Panc1 (cell line): ENCODE measurements around the gene MAPT. TPM values are rescaled to one million over a fixed set of nuclear protein-coding genes. Genes with fewer than 3 reads are reported as not detected.

Source experiments
- ATAC-seq: fragments of 200-7000 bp; cut with Tn5 transposase; 2 replicates; pipeline ENCODE4 v1.9.1; 2020; ENCODE audit warnings: mild to moderate bottlenecking, moderate library complexity
- BruUV-seq: library from RNA; stranded (reverse); fragments of 400-500 nt; replicated peaks from 2 replicates; lab custom pipeline; 2021; lab: Mats Ljungman, UMichigan
- CTCF ChIA-PET: fragments of 300-600 bp; sonication (Branson Sonifier 250); formaldehyde crosslinking; loops from one replicate; lab custom pipeline; 2022; ENCODE audit warnings: antibody characterized with exemption; lab: Charles Lee
- POLR2A ChIA-PET: fragments of 300-600 bp; sonication (Branson Sonifier 250); formaldehyde crosslinking; loops from one replicate; lab custom pipeline; 2022; ENCODE audit warnings: antibody characterized with exemption; lab: Charles Lee
- DNase-seq: peaks from one replicate; pipeline ENCODE4 v3.0.0-alpha.2; 2010; ENCODE audit warnings: low read depth, low spot score
- H3K27ac ChIP-seq: 2 replicates; pipeline ENCODE4 v1.5.1; 2011; ENCODE audit warnings: mild to moderate bottlenecking, low read length, inconsistent platforms
- H3K27me3 ChIP-seq: fragments of 200-500 bp; sonication (Bioruptor generic); 2 replicates; pipeline ENCODE4 v1.6.0; 2014; ENCODE audit warnings: low read length, inconsistent platforms; ENCODE audit not compliant: control insufficient read depth, insufficient read depth
- H3K36me3 ChIP-seq: fragments of 200-500 bp; sonication (Bioruptor generic); 2 replicates; pipeline ENCODE4 v1.5.1; 2014; ENCODE audit warnings: inconsistent platforms, mild to moderate bottlenecking, low read length, moderate library complexity; ENCODE audit not compliant: control insufficient read depth, insufficient read depth
- H3K4me1 ChIP-seq: 2 replicates; pipeline ENCODE4 v1.5.1; 2011; ENCODE audit warnings: inconsistent platforms, mild to moderate bottlenecking, low read length, moderate library complexity; ENCODE audit not compliant: control insufficient read depth, insufficient read depth
- H3K4me3 ChIP-seq, 2 experiments: 2 replicates each; pipeline ENCODE4 v1.5.1; 2011 to 2012; ENCODE audit warnings: low read depth in 2 of 2, low read length in 2 of 2, mild to moderate bottlenecking in 2 of 2, inconsistent platforms in 1 of 2, moderate library complexity in 1 of 2
- H3K9me3 ChIP-seq: fragments of 200-500 bp; sonication (Bioruptor generic); 2 replicates; pipeline ENCODE4 v1.5.1; 2014; ENCODE audit warnings: low read depth, mild to moderate bottlenecking, inconsistent platforms, low read length, moderate library complexity; ENCODE audit not compliant: control insufficient read depth, insufficient read depth
- POLR2AphosphoS5 ChIP-seq: IDR thresholded peaks from 2 replicates; pipeline ENCODE4 v1.6.1; 2012; ENCODE audit warnings: mild to moderate bottlenecking, low read depth, low read length, moderate library complexity
- SIN3A ChIP-seq: IDR thresholded peaks from 2 replicates; pipeline ENCODE4 v1.6.1; 2012; ENCODE audit warnings: low read depth, mild to moderate bottlenecking, low read length, moderate library complexity, borderline replicate concordance; ENCODE audit not compliant: insufficient read depth
- TCF7L2 ChIP-seq: IDR thresholded peaks from 2 replicates; pipeline ENCODE4 v1.6.1; 2011; ENCODE audit warnings: mild to moderate bottlenecking, low read depth, low read length, inconsistent platforms
- in situ Hi-C: cut with HindIII; loops from 2 replicates; pipeline ENCODE4 v1.10.0; 2016; ENCODE audit warnings: low sequenced_read_pairs, low pct_unique_long_range_greater_than_20kb
- intact Hi-C: fragments of 100-400 bp; cut with micrococcal nuclease; formaldehyde crosslinking; loops from one replicate; pipeline ENCODE4 v1.10.0; 2022; ENCODE audit not compliant: unreplicated experiment
- total RNA-seq: library from RNA; stranded (reverse); gene quantifications from one replicate; pipeline ENCODE4 v1.2.1, GENCODE V29; 2021; ENCODE audit not compliant: unreplicated experiment
- TF ChIP-seq, protein P1 (sequence below), 2 experiments: IDR thresholded peaks; 2 replicates each; pipeline ENCODE4 v1.6.1; 2011 to 2012; ENCODE audit warnings: low read depth in 2 of 2, control low read depth in 1 of 2, low read length in 1 of 2, mild to moderate bottlenecking in 1 of 2, moderate library complexity in 1 of 2; ENCODE audit not compliant: insufficient read depth in 1 of 2
- TF ChIP-seq, protein P2 (sequence below): fragments of 450-650 bp; IDR thresholded peaks from 2 replicates; pipeline ENCODE4 v1.5.1; 2017; ENCODE audit warnings: mild to moderate bottlenecking

Gene MAPT
- total RNA-seq, 1 experiment from 2014 or later, result 0.59 TPM

DNA sequence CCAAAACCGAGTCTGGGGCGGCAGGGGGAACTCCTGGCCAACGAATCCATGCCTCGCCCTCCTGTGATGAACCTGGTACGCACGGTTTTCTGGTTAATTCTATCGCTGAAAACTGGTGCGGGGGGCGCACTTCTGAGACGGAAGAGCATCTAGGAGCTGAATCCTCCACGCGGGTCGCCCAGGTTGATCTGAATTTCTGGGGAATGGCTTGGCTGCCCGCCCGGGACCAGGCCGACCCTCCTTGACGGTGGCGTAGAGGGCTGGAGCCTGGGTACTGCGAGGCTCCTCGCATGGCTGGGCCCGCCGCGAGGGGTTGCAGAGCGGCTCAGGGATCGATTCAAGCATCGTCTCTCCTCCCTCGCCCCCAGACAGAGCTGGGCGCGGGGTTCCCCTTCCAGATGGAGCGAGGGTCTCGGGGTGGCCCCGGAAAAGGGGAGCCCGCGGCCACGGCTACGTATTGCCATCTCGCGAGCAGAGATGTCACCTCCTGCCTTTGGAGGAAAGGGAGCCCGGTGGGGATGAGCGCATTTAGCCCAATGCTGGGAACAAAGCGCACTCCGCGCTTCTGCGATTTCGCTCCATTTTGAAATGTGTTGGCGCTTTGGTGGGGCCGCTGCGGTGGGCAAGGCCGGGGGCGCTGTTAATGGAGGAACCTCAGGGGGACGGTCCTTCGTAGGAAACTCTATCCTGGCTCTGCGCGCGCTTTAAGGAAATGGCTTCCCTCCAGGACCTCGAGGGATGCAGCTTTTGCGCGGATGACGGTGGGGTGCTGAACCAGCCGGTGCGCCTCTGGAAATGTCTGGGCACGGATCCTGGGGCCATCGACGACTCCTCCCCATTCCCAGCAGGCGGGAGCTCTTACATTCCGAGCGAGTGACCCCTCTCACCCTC lies 2.7 kb downstream of the MAPT start:
- no peaks in the 10 kb centered on the region for H3K4me1 ChIP-seq
- no TSS peak for BruUV-seq
- intact Hi-C loops (no loop called here), in situ Hi-C loops (no loop called here)
- DNase-seq, result no peak
- no peaks in the 10 kb centered on the region for H3K27me3 ChIP-seq
- H3K27ac ChIP-seq, result no peak overlapping the region
- no peaks in the 10 kb centered on the region for H3K9me3 ChIP-seq
- no peak overlapping the region for H3K4me3 ChIP-seq
- no peaks in the 10 kb centered on the region; the same call in 1 of the 2 replicates for H3K36me3 ChIP-seq
- ChIA-PET CTCF (no interaction called here), POLR2A (no interaction called here)
- TF ChIP-seq POLR2AphosphoS5 (no peak), SIN3A (no peak), TCF7L2 (no peak)
- TF ChIP-seq, protein P1, sequence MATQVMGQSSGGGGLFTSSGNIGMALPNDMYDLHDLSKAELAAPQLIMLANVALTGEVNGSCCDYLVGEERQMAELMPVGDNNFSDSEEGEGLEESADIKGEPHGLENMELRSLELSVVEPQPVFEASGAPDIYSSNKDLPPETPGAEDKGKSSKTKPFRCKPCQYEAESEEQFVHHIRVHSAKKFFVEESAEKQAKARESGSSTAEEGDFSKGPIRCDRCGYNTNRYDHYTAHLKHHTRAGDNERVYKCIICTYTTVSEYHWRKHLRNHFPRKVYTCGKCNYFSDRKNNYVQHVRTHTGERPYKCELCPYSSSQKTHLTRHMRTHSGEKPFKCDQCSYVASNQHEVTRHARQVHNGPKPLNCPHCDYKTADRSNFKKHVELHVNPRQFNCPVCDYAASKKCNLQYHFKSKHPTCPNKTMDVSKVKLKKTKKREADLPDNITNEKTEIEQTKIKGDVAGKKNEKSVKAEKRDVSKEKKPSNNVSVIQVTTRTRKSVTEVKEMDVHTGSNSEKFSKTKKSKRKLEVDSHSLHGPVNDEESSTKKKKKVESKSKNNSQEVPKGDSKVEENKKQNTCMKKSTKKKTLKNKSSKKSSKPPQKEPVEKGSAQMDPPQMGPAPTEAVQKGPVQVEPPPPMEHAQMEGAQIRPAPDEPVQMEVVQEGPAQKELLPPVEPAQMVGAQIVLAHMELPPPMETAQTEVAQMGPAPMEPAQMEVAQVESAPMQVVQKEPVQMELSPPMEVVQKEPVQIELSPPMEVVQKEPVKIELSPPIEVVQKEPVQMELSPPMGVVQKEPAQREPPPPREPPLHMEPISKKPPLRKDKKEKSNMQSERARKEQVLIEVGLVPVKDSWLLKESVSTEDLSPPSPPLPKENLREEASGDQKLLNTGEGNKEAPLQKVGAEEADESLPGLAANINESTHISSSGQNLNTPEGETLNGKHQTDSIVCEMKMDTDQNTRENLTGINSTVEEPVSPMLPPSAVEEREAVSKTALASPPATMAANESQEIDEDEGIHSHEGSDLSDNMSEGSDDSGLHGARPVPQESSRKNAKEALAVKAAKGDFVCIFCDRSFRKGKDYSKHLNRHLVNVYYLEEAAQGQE (IDR thresholded peaks at IDR 0.05; ENCODE audit: insufficient read depth in 1 of 2, low read depth in 2 of 2, low read length in 1 of 2), result no peak
- TF ChIP-seq, protein P2, sequence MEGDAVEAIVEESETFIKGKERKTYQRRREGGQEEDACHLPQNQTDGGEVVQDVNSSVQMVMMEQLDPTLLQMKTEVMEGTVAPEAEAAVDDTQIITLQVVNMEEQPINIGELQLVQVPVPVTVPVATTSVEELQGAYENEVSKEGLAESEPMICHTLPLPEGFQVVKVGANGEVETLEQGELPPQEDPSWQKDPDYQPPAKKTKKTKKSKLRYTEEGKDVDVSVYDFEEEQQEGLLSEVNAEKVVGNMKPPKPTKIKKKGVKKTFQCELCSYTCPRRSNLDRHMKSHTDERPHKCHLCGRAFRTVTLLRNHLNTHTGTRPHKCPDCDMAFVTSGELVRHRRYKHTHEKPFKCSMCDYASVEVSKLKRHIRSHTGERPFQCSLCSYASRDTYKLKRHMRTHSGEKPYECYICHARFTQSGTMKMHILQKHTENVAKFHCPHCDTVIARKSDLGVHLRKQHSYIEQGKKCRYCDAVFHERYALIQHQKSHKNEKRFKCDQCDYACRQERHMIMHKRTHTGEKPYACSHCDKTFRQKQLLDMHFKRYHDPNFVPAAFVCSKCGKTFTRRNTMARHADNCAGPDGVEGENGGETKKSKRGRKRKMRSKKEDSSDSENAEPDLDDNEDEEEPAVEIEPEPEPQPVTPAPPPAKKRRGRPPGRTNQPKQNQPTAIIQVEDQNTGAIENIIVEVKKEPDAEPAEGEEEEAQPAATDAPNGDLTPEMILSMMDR, result no peak
- ATAC-seq, result no peak

DNA sequence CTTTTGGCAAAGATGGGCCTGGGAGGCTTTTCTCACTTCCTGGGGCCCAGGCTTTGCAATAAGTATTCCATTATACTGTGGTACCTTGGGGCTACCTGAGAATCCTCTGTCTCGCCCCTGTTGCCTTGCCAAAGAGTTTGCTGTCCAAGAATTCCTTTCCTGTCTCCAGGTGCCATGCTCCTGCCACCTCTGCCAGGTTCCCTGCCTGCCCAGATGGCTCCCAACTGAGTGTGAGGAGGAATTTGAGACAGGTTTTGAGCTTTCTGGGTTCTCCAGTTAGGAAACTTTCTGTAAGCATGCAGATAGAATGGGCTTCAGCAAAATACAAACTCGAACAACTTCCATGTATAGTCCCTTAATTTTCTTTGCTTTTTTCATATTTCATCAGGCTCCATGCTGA lies 5.8 kb downstream of the MAPT start:
- CTCF ChIA-PET, result no interaction called here
- no TSS peak for BruUV-seq

More for the DNA sequence above, 5.8 kb downstream of the MAPT start:
- Histone ChIP-seq H3K4me3 (no peak overlapping the region), H3K9me3 (no peaks in the 10 kb centered on the region), H3K4me1 (no peaks in the 10 kb centered on the region), H3K36me3 (no peaks in the 10 kb centered on the region; the same call in 1 of the 2 replicates), H3K27me3 (no peaks in the 10 kb centered on the region), H3K27ac (no peak overlapping the region)
- DNase-seq (no peak), ATAC-seq (no peak)
- intact Hi-C loops, result no loop called here
- in situ Hi-C loops, result no loop called here
- POLR2A ChIA-PET, result no interaction called here
- TF ChIP-seq SIN3A, result no peak
- TF ChIP-seq, protein P2, result no peak
- TF ChIP-seq TCF7L2, result no peak
- TF ChIP-seq POLR2AphosphoS5, result no peak
- TF ChIP-seq, protein P1 (IDR thresholded peaks at IDR 0.05; ENCODE audit: insufficient read depth in 1 of 2, low read depth in 2 of 2, low read length in 1 of 2), result no peak
